ENCODE measurements around the gene ITFG1.
"Not testable (repeated sequence)": the region's sequence is repeated elsewhere in the genome, so short reads cannot be mapped to it uniquely, and the experiment has no call there.

Gene ITFG1

DNA sequence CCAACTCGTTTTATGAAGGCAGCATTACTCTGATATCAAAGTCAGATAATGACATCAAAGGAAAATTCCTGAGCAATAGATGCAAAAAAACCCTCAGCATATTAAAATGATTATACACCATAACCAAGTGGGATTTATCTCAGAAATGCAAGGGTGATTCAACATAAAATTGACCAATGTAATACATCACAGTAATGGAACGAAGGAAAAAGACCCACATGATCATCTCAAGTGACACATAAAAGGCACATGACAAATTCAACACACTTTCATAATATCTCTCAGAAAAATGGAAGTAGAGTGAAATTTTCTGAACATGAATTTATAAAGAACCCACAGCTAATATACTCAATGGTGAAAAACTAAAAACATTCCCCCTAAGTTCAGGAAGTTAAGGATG lies 118.8 kb downstream of the ITFG1 start:
- no peak for DNase-seq (ENCODE audit: low read depth in 1 of 2, low spot score in 1 of 2)

DNA sequence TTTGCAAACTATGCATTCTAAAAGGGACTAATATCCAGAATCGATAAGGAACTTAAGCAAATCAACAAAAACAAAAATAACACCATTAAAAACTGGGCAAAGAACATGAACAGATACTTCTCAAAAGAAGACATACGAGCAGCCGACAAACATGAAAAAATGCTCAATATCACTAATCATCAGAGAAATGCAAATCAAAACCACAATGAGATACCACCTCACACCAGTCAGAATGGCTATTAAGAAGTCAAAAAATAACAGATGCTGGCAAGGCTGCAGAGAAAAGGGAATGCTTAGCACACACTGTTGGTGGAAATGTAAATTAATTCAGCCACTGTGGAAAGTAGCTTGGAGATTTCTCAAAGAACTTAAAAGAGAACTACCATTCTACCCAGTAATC lies 130.3 kb downstream of the ITFG1 start:
- not testable (repeated sequence) for DNase-seq (ENCODE audit: low read depth in 1 of 2, low spot score in 1 of 2)

DNA sequence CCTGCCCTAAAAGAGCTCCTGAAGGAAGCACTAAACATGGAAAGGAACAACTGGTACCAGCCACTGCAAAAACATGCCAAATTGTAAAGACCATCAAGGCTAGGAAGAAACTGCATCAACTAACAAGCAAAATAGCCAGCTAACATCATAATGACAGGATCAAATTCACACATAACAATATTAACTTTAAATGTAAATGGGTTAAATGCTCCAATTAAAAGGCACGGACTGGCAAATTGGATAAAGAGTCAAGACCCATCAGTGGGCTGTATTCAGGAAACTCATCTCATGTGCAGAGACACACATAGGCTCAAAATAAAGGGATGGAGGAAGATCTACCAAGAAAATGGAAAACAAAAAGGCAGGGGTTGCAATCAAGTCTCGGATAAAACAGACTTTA lies 136.6 kb downstream of the ITFG1 start:
- not testable (repeated sequence) for DNase-seq (ENCODE audit: low read depth in 1 of 2, low spot score in 1 of 2)

DNA sequence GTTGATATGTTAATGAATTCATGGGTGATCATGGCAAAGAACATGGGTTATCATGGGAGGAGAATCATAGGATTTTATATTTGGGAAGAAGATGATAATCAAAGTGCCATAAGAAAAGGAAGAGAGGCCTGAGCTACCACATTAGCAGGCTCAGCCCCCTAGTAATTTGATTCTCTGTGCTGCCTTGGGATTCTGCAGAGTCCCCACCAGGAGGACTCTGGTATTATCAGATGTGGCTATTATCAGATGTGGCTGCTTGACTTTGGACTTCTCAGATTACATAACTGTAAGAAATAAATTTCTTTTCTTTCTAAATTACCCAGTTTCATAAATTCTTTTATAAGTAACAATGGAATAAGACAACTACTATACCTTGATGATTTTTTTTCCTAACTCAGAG lies 137.6 kb downstream of the ITFG1 start:
- DNase-seq (ENCODE audit: low read depth in 1 of 2, low spot score in 1 of 2) = no peak

DNA sequence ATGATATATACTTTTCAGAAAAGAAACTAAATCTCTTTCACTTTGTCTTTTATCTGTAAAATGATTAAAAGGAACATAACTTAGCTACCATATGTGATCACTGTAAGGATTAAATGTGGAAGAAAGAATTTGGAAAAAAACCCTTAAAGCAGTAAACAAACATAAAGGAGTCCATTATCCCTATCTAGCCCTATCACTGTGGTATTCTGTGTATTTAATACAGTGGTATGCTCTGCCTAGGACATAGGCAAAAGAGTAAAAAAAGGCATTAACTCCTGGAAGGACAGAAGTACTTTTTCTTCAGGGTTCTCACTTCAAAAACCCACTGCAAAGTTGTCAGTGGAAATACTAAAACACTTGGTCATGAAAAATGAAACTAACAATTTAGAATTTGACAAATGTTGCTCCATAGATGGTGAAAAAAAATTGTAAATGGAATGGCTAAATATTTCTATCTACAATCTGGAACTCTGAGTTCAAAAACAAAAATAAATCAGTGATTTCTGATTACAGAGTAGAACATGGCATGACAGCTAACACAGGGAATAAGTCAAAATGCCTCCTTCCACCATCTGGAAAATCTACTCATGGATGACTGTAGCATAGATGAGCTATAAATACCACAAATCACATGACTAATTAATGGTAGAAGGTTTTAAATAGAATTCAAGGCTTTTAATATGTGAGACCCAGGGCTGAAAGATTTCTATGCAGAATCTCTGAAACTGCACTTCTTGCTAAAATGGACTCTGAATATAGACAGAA lies 140.1 kb downstream of the ITFG1 start:
- no peak for DNase-seq (ENCODE audit: low read depth in 1 of 2, low spot score in 1 of 2)

DNA sequence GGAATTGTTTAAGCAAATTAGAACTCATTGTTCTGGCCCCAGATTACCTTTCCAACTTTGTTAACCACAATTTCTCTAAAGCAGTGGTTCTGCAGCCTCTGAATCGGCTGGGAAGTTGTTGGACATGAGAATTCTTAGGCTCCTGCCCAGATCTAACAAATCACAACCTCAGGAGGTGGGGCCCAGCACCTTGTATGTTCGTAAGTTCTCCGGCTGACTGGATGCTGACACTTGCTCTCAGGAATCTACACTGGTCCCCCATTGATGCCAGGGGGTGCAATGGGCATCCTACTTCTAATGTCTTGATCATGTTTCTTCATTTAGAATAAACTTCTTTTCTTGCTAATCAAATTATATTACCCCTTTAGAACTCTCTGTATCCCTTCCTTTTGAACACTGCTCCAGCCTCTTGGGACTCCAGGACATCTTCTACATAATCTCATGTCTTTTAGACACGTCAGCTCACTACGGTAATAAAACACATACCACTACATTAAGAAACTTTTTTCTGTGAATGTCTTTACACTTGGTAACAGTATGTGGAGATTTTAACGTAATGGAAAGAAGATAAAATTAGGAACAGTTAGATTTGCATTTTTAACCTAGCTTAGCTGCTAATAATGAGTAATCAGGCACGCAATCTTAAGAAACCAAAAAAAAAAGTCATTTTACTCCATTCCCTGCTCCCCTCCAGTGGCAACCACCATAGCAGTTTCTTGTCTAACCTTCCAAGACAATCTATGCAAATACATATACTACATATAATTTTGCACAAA lies 143.2 kb downstream of the ITFG1 start:
- DNase-seq (ENCODE audit: low read depth in 1 of 2, low spot score in 1 of 2) = no peak

DNA sequence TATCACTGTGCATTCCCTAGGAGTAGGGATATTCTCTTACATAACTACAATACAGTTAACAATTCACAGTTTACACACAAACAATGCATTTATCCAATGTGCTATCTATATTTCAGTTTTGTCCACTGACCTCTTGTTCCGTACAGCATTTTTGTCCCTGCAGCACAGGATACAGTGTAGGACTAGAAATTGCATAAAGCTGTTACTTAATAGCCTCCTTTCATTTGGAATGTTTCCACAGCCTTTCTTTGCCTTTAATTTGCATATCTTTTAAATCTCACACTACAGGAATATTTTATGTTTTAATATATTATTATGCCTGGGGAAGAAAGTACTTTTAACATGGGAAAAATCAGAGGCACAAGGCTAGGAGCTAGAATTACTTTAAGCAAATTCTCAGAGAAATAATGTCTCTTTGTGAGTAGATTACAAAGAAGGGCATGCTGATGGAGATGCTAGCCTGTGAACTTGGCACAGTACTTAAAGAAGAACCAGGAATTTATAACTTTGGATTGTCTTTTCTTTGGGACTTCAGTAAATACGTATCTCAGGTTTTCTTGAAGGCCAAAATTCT lies 144.3 kb downstream of the ITFG1 start:
- DNase-seq (ENCODE audit: low read depth in 1 of 2, low spot score in 1 of 2) = no peak

DNA sequence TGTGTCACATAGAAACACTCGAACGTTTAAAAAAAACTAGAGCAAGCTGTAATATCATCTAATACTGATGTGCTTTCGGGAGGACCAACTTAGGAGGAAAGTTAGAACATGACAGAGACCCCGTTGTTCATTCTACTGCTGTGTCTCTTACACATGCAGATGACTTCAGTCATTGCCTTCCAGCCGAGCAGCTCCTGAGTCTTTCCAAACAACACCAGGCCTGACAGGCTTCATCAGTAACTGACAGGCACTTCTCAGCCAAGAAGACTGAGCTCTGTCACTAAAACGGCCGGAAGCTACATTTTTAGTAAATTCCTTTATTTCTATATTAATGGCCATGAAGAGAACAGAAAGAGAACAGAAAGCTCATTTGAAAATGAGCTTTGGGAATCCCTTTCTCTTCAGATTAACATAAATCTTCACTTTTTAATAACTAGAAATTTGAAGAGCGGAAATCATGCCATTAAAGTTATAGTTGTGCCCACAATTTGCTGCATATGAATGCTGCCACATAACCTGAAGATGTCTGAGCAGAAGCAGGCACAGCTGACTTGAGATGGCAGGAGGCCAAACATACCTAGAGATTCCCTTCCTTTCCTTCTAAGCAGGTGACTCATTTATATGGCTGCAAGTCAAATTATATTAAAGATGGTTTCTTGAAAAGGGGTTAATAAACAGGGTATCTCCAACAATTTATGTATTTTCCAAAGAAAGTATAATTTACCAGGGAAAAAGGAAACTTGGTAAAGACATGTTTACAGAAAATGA lies 148.9 kb downstream of the ITFG1 start:
- no peak for DNase-seq (ENCODE audit: low read depth in 1 of 2, low spot score in 1 of 2)

DNA sequence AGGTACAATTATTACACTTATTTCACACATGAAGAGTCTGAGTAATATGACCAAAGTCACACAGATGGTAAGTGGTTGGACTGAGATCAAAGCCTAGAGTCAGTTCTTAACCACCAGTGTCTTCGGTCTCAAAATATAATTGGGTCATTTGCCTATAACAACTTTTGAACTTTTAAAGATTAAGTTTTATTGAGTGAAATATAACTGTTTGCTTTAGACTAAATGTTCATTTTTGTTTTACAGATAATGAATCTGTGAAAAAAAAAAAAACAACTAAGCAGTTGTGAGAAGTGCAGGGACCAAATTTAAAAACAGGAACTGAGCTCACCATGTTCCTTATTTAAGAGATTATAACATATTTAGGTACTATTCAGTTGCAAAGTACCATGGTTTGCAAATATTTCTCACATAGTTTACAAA lies 150.1 kb downstream of the ITFG1 start:
- no peak for DNase-seq (ENCODE audit: low read depth in 1 of 2, low spot score in 1 of 2)

DNA sequence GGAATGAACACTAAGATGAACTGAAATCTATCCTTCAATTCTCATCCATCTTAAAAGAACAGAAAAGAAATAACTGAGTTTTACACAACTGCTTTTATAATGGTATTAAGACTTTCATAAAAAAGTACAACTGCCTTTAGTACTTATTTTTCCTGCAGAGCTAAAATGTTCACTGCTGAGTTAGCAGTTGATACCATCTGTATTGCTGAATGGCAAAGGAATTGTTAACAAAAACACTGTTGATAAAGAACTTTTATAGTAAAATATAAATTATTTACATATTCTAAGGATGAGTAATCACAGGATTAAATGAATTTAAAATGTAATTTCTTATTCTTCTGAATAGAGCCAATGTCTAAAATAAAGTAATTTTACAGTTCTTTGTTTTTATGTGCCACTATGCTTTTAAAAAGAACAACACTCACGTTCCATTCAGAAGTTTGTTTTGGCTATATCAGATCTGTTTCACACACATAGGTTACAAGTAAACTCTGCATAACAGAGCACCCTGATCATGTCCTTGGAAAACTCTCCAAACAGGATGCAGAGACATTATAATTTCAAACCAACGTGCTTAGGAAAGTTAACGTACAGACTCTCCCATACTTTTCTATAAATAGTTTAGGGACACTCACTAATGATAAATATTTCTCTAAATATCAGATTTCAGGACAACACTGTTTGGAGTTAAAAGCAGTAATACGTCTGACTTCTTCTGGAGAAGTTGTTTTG lies 151.1 kb downstream of the ITFG1 start:
- DNase-seq (ENCODE audit: low read depth in 1 of 2, low spot score in 1 of 2) = no peak

DNA sequence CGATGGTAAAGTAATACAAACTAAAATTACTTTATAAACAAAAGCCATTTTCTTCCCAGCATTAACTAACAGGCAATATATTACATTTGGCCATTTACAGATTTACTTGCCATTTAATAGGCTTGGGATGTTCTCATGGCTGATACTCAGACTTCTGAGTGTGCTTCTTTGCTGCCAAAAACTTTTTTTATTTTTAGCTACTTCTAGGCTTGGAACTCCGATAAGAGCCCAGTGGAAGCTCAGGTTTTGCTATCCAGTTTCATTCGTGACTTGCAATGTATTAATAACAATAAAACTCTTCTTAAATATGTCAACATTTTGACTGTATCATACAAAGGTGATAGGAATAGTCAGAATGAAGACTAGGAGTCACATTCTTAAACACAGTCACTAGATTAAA lies 152.3 kb downstream of the ITFG1 start:
- DNase-seq (ENCODE audit: low read depth in 1 of 2, low spot score in 1 of 2) = no peak

DNA sequence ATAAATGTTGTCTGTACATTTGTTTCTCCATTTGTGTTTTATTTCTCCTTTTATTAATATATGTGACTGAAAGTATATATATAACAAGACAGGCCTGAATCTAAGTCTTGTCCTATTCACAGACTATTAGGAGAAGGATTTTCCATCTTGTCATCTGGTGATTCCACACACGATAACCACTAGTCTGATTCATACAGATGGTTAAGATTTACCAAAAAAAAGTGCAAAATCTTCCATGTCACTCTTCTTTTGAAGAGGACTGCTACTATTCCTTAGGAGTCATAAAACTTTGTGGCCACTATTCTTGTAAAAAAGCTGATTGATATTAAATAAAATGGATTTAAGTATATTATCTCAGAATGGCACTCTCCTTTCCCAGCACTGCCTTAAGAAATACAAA lies 156.3 kb downstream of the ITFG1 start:
- no peak for DNase-seq (ENCODE audit: low read depth in 1 of 2, low spot score in 1 of 2)

DNA sequence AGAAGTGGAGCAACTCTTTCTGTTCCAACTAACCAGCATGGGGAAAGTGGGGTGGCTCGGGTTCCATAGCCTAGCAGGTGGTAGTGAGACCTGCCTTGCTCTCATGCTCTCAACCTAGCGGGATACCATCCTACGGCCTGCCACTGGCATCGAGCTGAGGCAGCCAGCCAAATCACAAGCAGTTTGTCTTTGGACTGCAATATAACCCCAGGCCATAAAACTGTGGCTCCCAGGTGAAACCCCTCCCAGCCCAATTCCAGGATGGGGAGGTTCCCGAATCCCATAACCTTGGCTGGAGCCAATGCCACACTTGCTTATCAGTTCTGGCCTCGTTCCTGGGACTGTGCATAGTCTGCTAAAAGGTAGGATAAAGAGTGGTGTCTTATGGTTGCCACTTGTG lies 161.3 kb downstream of the ITFG1 start:
- DNase-seq (ENCODE audit: low read depth in 1 of 2, low spot score in 1 of 2) = no peak

DNA sequence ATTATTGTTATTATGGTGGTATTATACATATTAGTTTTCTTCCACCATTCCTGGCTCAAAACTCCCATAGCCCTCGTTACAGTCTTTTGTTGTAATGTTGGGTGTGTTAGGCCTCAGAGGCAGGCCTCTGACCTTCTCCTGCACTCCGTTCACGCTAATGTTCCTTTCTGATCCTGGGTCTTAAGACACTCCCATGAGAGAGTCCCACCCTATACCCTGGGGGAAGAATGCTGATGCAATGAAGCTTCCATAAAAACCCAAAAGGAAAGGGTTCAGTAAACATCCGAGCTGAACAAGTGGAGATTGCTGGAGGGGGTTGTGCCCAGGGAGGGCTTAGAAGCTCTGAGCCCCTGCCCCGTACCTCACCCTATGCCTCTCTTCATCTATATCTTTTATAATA lies 175.9 kb downstream of the ITFG1 start:
- DNase-seq (ENCODE audit: low read depth in 1 of 2, low spot score in 1 of 2) = no peak

DNA sequence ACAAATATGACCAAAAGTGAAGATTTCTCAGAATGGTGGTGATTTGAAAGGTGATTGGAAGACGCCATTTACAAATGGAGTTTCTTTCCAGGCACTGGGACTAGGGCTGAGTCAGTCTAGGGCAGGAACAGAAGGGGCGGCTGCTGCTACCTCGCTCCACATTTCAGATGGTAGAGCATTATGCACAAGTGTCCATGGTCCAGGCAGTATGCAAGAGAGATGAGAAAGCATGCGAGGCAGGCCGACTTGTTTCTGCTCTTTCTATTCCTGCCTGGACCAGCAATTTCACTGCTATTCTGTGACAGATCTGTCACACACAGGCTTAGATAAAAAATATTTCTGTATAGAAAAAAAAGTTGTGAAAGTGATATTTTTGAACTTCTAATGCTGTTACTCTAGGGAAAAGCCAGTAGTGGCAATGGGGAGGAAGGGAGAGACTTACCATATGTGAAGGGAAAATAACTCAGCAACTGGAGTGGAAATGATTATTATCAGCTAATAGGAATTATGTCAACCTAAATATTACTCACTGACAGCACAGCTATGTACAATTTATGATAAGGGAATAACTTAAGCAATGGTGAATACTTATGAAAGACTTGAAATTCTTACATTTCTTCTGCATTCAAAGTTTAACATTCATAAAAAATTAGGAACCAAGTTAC lies 182.4 kb downstream of the ITFG1 start:
- DNase-seq (ENCODE audit: low read depth in 1 of 2, low spot score in 1 of 2) = no peak

DNA sequence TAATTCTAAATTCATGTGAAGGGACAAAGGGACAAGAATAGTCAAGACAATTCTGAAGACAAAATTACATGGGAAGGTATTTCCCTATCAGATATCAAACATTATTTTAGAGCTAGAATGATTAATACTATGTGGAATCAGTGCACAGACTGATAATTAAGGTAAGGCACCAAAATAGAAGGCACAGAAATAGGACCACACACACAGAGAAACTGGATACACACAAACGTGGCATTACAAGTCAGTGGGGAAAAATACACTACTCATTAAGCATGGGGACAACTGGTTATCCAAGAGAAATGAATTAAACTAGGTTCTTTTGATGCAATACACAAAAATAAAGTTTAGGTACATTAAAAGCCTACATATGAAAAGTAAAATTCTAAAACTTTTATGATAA lies 184.3 kb downstream of the ITFG1 start:
- DNase-seq (ENCODE audit: low read depth in 1 of 2, low spot score in 1 of 2) = no peak

DNA sequence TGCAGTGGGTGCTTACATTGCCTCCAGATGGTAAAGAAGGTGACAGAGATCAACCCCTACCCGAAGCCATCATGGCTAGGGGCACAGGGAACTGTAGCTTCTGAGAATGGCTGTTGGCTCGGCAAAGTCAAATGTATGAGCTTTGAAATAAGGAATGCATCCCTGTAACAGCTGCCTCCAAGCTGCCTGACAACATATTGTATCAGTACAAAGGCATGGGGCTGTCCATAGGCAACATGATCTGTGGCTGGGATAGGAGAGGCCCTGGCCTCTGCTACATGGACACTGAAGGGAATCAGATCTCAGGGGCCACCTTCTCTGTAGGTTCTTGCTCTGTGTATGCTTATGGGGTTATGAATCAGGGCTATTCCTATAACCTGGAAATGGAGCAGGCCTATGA lies 197.9 kb downstream of the ITFG1 start:
- no peak for DNase-seq (ENCODE audit: low read depth in 1 of 2, low spot score in 1 of 2)

DNA sequence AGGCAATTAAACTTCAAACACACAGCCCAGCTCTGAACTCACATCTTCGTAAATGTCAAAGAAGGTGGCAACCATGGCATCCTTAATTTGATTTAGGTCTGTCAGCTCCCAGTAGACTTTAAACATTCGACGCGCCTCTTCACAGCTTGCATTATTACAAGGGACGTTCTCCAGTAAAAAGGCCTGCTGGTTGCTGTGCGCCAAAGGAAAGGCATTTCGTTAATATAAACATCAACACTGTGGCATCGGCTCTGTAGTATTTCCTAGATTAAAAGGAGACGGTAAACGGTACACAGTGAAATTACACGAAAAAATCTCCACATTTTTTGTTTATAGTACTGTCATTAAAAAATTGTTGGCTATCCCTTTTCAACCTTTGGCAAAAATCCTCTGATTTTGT lies 200.4 kb downstream of the ITFG1 start:
- no peak for DNase-seq (ENCODE audit: low read depth in 1 of 2, low spot score in 1 of 2)

DNA sequence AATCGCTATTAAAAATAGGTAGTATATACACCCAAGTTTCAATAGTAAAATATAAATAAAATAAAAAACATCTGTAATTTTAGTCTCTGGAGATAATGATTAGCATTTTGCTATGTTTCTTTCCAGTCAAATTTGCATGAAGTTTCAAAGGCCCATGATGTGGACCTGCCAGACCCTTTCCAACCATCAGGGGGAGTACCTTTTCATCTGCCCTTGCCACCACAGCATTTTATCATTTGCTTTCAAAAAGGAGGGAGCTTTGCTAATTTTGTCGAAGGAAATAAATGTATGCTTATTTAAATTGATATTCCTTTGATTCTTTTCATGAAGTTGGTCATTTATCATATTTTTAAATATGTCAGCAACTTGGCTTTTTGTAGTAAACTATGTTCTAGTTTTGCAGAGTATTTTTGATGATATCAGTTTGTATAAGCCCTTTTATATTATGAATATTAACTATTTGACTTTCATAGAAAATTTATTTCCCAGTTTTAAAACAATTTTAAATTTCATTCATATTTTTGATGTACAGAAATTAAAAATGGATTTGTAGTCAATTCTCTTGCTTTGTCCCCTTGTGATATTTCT lies 201.9 kb downstream of the ITFG1 start:
- DNase-seq (ENCODE audit: low read depth in 1 of 2, low spot score in 1 of 2) = no peak

DNA sequence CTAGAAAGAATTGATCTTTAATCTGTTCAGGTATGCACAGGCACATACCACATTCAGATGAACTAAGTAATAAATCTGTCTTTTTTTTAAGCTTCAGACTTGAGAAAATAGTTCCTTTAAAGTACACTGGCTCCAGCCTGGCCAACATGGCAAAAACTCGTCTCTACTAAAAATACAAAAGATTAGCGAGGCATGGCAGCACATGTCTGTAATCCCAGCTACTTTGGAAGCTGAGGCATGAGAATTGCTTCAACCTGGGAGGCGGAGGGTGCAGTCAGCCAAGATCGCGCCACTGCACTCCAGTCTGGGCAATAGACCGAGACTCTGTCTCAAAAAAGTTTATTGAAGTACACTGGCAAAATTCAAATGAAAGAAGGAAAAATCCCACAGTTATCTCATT lies 206.1 kb downstream of the ITFG1 start:
- no peak for DNase-seq (ENCODE audit: low read depth in 1 of 2, low spot score in 1 of 2)

Data from activated T-helper 1 cell treated with anti-CD3 and anti-CD28 coated beads, Interleukin-2, amount 50 U/mL, for 16 hours (primary cell).